T-helper 1 cell treated with Interleukin-12 subunit alpha and Interleukin-12 subunit beta and Interleukin-4 antibody, amounts not matched to agents 30 μg/mL and 1 μg/mL, for 36 hours (primary cell): ENCODE results near the gene IGSF8.
"Not testable (repeated sequence)": the region's sequence is repeated elsewhere in the genome, so short reads cannot be mapped to it uniquely, and the experiment has no call there.

ENCODE experiments used
- H3K27ac Mint-ChIP-seq: one replicate; pipeline ENCODE4 v1.8.0; 2021; ENCODE audit warnings: mild to moderate bottlenecking, mixed read lengths
- H3K27me3 Mint-ChIP-seq: one replicate; pipeline ENCODE4 v1.8.0; 2021; ENCODE audit warnings: low read depth, mixed read lengths
- H3K36me3 Mint-ChIP-seq: one replicate; pipeline ENCODE4 v1.8.0; 2021; ENCODE audit warnings: low read depth, mixed read lengths
- H3K4me1 Mint-ChIP-seq: one replicate; pipeline ENCODE4 v1.8.0; 2021; ENCODE audit warnings: low read depth, mixed read lengths
- H3K4me3 Mint-ChIP-seq: one replicate; pipeline ENCODE4 v1.8.0; 2021; ENCODE audit warnings: mild to moderate bottlenecking, moderate library complexity, mixed read lengths
- H3K9me3 Mint-ChIP-seq: one replicate; pipeline ENCODE4 v1.8.0; 2021; ENCODE audit warnings: mixed read lengths

IGSF8 gene

GRCh38 chr1:160130486-160130885 lies 32.1 kb upstream of the IGSF8 start:
- no peak overlapping the region for H3K4me3 Mint-ChIP-seq
- H3K27ac Mint-ChIP-seq = no peak overlapping the region
- peaks cover 14% of the 10 kb centered on the region for H3K27me3 Mint-ChIP-seq
- no peaks in the 10 kb centered on the region for H3K36me3 Mint-ChIP-seq
- no peaks in the 10 kb centered on the region for H3K9me3 Mint-ChIP-seq
- H3K4me1 Mint-ChIP-seq = no peaks in the 10 kb centered on the region

DNA sequence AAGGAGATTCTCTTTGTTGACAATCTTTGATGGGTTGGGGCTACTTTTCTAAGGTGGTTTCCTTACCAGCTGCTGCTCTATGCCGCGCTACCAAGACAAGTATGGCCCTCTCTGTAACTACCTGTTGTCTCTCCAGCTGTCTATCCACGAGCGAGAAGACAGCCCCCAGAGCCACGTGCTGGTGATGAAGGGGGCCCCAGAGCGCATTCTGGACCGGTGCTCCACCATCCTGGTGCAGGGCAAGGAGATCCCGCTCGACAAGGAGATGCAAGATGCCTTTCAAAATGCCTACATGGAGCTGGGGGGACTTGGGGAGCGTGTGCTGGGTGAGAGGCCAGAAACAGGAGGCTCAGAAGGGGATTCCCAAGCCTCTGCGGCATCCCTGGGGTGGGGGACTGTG lies 31.5 kb upstream of the IGSF8 start:
- H3K4me3 Mint-ChIP-seq = no peak overlapping the region
- H3K9me3 Mint-ChIP-seq = no peaks in the 10 kb centered on the region
- H3K27me3 Mint-ChIP-seq = peaks cover 14% of the 10 kb centered on the region
- no peaks in the 10 kb centered on the region for H3K36me3 Mint-ChIP-seq
- no peaks in the 10 kb centered on the region for H3K4me1 Mint-ChIP-seq
- no peak overlapping the region for H3K27ac Mint-ChIP-seq

DNA sequence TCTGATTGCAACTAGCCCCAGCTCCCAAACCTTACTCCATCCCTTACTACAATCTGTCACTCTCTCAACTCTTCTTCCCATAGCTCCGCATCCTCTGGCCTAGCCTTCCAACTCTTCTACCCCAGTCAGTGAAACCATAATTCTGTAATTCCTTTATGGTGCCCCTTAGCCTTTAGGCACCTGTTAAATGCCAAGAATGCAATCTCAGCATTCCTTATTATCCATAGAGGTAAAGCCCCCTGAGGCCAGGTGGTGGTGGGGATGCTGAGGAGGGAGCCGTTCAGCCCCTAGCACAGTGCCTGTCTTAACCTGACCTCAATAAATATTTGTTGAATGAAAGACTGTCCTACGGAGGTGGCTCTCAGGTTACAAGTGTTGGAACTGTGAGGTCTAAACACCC lies 31.1 kb upstream of the IGSF8 start:
- Mint-ChIP-seq H3K36me3 (no peaks in the 10 kb centered on the region), H3K27me3 (peaks cover 14% of the 10 kb centered on the region), H3K27ac (no peak overlapping the region), H3K4me1 (no peaks in the 10 kb centered on the region), H3K9me3 (no peaks in the 10 kb centered on the region), H3K4me3 (no peak overlapping the region)

DNA sequence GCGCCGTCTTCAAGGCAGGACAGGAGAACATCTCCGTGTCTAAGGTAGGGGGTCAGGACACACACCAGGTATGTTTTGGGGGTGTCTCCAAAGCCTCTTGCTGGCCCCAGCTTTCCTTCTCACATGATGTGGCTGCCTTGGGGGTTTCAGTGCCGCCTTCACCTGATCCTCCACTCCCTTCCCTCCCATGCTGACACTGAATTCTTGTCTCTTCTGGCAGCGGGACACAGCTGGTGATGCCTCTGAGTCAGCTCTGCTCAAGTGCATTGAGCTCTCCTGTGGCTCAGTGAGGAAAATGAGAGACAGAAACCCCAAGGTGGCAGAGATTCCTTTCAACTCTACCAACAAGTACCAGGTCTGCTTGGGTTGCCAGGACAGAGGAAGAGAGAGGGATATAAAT lies 30.6 kb upstream of the IGSF8 start:
- H3K27me3 Mint-ChIP-seq = peaks cover 14% of the 10 kb centered on the region
- no peaks in the 10 kb centered on the region for H3K9me3 Mint-ChIP-seq
- no peaks in the 10 kb centered on the region for H3K4me1 Mint-ChIP-seq
- H3K36me3 Mint-ChIP-seq = no peaks in the 10 kb centered on the region
- no peak overlapping the region for H3K27ac Mint-ChIP-seq
- H3K4me3 Mint-ChIP-seq = no peak overlapping the region

DNA sequence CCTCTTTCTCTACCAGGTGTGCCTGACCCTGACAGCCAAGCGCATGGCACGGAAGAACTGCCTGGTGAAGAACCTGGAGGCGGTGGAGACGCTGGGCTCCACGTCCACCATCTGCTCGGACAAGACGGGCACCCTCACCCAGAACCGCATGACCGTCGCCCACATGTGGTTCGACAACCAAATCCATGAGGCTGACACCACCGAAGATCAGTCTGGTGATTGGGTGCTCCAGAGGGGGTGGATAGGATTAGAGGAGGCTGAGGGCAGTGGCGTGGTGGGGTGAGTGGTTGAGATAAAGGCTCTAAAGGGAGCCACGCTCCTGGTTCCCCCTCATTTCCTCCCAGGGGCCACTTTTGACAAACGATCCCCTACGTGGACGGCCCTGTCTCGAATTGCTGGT lies 30.2 kb upstream of the IGSF8 start:
- Mint-ChIP-seq H3K4me1 (no peaks in the 10 kb centered on the region), H3K4me3 (no peak overlapping the region), H3K9me3 (no peaks in the 10 kb centered on the region), H3K36me3 (no peaks in the 10 kb centered on the region), H3K27ac (no peak overlapping the region), H3K27me3 (peaks cover 14% of the 10 kb centered on the region)

- Mint-ChIP-seq H3K4me3 (no peak overlapping the region), H3K9me3 (no peaks in the 10 kb centered on the region), H3K27ac (no peak overlapping the region), H3K27me3 (peaks cover 13% of the 10 kb centered on the region), H3K4me1 (no peaks in the 10 kb centered on the region), H3K36me3 (no peaks in the 10 kb centered on the region)
Observed at GRCh38 chr1:160127865-160128523, 29.6 kb upstream of the IGSF8 start.

DNA sequence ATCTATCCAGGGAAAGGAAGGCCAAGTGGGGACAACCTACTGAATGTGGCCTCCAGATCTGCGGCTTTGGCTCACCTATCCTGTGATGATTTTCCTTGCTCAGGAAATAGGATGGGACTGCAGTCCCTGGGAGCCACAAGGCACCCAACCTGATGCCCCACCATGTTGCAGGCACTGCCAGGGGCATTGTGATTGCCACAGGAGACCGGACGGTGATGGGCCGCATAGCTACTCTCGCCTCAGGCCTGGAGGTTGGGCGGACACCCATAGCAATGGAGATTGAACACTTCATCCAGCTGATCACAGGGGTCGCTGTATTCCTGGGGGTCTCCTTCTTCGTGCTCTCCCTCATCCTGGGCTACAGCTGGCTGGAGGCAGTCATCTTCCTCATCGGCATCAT lies 29.0 kb upstream of the IGSF8 start:
- H3K36me3 Mint-ChIP-seq = no peaks in the 10 kb centered on the region
- no peak overlapping the region for H3K4me3 Mint-ChIP-seq
- no peaks in the 10 kb centered on the region for H3K9me3 Mint-ChIP-seq
- no peak overlapping the region for H3K27ac Mint-ChIP-seq
- peaks cover 7% of the 10 kb centered on the region for H3K27me3 Mint-ChIP-seq
- H3K4me1 Mint-ChIP-seq = no peaks in the 10 kb centered on the region

GRCh38 chr1:160126342-160126741 lies 27.9 kb upstream of the IGSF8 start:
- H3K27me3 Mint-ChIP-seq, H3K36me3 Mint-ChIP-seq, H3K9me3 Mint-ChIP-seq, H3K4me3 Mint-ChIP-seq, H3K27ac Mint-ChIP-seq, H3K4me1 Mint-ChIP-seq: not testable (repeated sequence)

GRCh38 chr1:160125746-160126145 lies 27.3 kb upstream of the IGSF8 start:
- Mint-ChIP-seq H3K27ac (no peak overlapping the region), H3K9me3 (no peaks in the 10 kb centered on the region), H3K4me1 (no peaks in the 10 kb centered on the region), H3K27me3 (no peaks in the 10 kb centered on the region), H3K36me3 (no peaks in the 10 kb centered on the region), H3K4me3 (no peak overlapping the region)

DNA sequence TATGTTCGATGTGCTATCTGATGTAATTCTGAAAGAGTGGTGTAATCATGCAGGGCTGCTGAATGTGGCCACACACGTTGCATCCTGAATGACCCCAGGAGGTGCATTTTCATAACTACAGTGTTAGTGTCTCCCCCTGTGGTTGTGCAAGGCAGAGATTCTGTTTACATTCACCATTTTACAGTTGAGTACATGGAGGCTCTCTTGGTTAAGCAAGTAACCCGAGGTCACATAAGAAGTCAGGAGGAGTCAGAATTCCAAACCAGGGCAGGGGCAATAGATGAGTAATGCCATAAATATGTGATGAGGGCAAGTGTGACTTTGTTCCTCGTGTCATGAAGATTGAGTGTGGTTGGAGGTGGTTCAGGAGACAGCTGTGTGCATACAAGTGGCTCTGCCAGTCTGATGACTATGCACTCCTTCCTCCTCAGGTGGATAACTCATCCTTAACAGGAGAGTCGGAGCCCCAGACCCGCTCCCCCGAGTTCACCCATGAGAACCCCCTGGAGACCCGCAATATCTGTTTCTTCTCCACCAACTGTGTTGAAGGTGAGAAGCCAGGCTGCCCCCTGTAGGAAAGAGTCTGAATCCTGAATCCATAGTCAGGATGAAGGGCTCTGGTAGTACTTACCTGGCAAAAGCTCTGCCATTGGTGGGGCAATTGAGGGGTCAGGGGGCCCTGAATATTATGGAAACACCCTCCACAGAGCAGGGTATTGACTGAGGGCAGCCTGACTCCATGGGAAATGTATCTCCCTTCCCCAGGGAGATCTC lies 26.5 kb upstream of the IGSF8 start:
- Mint-ChIP-seq H3K27ac (no peak overlapping the region), H3K4me3 (no peak overlapping the region), H3K9me3 (no peaks in the 10 kb centered on the region), H3K4me1 (no peaks in the 10 kb centered on the region), H3K36me3 (no peaks in the 10 kb centered on the region), H3K27me3 (peaks cover 4% of the 10 kb centered on the region)

DNA sequence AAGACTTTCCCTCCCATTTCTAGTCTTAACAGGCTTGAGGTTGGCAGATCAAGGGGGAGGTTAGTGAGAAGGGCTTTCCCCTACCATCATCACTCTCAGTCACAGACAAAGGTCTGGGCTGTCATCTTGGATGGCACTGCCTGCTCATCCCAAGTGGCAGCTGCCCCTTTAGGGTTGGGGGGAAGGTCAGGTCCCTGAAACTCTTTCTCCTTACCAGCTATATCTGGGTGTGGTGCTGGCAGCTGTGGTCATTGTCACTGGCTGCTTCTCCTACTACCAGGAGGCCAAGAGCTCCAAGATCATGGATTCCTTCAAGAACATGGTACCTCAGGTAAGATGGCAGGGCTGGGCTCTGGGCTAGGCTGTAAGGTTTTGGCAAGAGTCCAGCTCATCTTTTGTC lies 25.3 kb upstream of the IGSF8 start:
- H3K4me1 Mint-ChIP-seq = no peaks in the 10 kb centered on the region
- no peaks in the 10 kb centered on the region for H3K9me3 Mint-ChIP-seq
- H3K36me3 Mint-ChIP-seq = no peaks in the 10 kb centered on the region
- H3K27ac Mint-ChIP-seq = no peak overlapping the region
- H3K4me3 Mint-ChIP-seq = no peak overlapping the region
- peaks cover 5% of the 10 kb centered on the region for H3K27me3 Mint-ChIP-seq

DNA sequence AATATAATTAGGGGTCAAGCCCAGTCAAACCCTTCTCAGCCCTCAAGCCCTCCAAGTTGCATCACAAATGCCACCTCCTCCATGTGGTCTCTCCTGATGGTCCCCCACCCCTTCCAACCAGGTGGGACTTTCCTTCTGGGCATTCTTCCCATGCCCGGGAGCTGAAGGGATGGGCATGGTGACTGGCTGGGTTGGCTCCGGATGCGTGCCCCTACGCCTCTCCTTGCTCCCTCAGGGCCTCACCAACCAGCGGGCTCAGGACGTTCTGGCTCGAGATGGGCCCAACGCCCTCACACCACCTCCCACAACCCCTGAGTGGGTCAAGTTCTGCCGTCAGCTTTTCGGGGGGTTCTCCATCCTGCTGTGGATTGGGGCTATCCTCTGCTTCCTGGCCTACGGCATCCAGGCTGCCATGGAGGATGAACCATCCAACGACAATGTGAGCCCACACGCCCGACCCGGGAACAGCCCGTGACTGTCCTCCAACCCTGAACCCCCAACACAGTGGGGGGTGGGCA lies 24.6 kb upstream of the IGSF8 start:
- Mint-ChIP-seq H3K36me3 (no peaks in the 10 kb centered on the region), H3K4me1 (no peaks in the 10 kb centered on the region), H3K27me3 (peaks cover 12% of the 10 kb centered on the region), H3K27ac (no peak overlapping the region), H3K4me3 (no peak overlapping the region), H3K9me3 (no peaks in the 10 kb centered on the region)

DNA sequence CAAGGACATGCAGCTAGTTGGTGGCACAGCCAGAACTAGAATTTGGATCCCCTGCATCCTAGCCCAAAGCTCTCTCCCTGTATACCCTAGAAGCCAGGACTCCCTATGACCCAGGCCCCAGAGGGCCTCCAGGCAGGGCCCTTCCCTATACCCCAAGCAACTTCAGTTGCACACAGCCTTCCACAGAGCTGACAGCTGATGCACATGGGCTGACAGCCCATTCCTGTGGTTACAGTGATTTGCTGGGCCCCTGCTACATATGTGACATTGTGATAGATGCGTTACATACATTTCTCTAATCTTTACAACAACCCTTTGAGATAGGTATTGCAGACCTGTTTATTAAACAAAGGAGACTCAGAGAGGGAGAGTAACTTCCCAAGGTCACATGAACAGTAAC lies 23.0 kb upstream of the IGSF8 start:
- H3K4me3 Mint-ChIP-seq = no peak overlapping the region
- H3K4me1 Mint-ChIP-seq = no peaks in the 10 kb centered on the region
- no peaks in the 10 kb centered on the region for H3K36me3 Mint-ChIP-seq
- no peaks in the 10 kb centered on the region for H3K9me3 Mint-ChIP-seq
- H3K27ac Mint-ChIP-seq = no peak overlapping the region
- peaks cover 21% of the 10 kb centered on the region for H3K27me3 Mint-ChIP-seq

GRCh38 chr1:160120797-160121196 lies 22.4 kb upstream of the IGSF8 start:
- Mint-ChIP-seq H3K9me3 (no peaks in the 10 kb centered on the region), H3K4me3 (no peak overlapping the region), H3K36me3 (no peaks in the 10 kb centered on the region), H3K4me1 (no peaks in the 10 kb centered on the region), H3K27me3 (peaks cover 27% of the 10 kb centered on the region), H3K27ac (no peak overlapping the region)

GRCh38 chr1:160118928-160119327 lies 20.5 kb upstream of the IGSF8 start:
- H3K27me3 Mint-ChIP-seq = peaks cover 28% of the 10 kb centered on the region
- no peak overlapping the region for H3K4me3 Mint-ChIP-seq
- H3K27ac Mint-ChIP-seq = no peak overlapping the region
- H3K36me3 Mint-ChIP-seq = no peaks in the 10 kb centered on the region
- no peaks in the 10 kb centered on the region for H3K4me1 Mint-ChIP-seq
- H3K9me3 Mint-ChIP-seq = no peaks in the 10 kb centered on the region
